Neural crest cell (in vitro differentiated cells): ENCODE results near the gene VSX1. TPM values are rescaled to one million over a fixed set of nuclear protein-coding genes. Genes with fewer than 3 reads are reported as not detected.
A peak's percentile ranks its signal among the peaks of the same experiment; 100 is the strongest.

Source experiments
- DNase-seq: peaks from one replicate; pipeline ENCODE4 v3.0.0; 2021; ENCODE audit warnings: low read depth, mixed read lengths, low spot score
- H3K27ac Mint-ChIP-seq: one replicate; pipeline ENCODE4 v1.8.0; 2021; ENCODE audit warnings: mild to moderate bottlenecking, mixed read lengths; ENCODE audit not compliant: unreplicated experiment
- H3K27me3 Mint-ChIP-seq: 2 replicates; pipeline ENCODE4 v1.8.0; 2021; ENCODE audit warnings: low read depth, mild to moderate bottlenecking, mixed read lengths
- H3K36me3 Mint-ChIP-seq: 2 replicates; pipeline ENCODE4 v1.8.0; 2021; ENCODE audit warnings: low read depth, mild to moderate bottlenecking, mixed read lengths
- H3K4me1 Mint-ChIP-seq: 2 replicates; pipeline ENCODE4 v1.8.0; 2021; ENCODE audit warnings: mixed read lengths
- H3K4me3 Mint-ChIP-seq: one replicate; pipeline ENCODE4 v1.8.0; 2021; ENCODE audit warnings: mild to moderate bottlenecking, mixed read lengths
- H3K9me3 Mint-ChIP-seq: 2 replicates; pipeline ENCODE4 v1.8.0; 2021; ENCODE audit warnings: mixed read lengths
- total RNA-seq: library from RNA; stranded (reverse); gene quantifications from 2 replicates; pipeline ENCODE4 v1.2.1, GENCODE V29; 2021
- TF ChIP-seq, protein P1 (sequence below): fragments of 200-600 bp; sonication (generic); conservative IDR thresholded peaks from 2 replicates; pipeline ENCODE4 v1.5.0; 2021; ENCODE audit warnings: antibody characterized with exemption, mild to moderate bottlenecking

Gene VSX1
- total RNA-seq, 1 donor from 2014 or later, result 4.2 TPM

DNA sequence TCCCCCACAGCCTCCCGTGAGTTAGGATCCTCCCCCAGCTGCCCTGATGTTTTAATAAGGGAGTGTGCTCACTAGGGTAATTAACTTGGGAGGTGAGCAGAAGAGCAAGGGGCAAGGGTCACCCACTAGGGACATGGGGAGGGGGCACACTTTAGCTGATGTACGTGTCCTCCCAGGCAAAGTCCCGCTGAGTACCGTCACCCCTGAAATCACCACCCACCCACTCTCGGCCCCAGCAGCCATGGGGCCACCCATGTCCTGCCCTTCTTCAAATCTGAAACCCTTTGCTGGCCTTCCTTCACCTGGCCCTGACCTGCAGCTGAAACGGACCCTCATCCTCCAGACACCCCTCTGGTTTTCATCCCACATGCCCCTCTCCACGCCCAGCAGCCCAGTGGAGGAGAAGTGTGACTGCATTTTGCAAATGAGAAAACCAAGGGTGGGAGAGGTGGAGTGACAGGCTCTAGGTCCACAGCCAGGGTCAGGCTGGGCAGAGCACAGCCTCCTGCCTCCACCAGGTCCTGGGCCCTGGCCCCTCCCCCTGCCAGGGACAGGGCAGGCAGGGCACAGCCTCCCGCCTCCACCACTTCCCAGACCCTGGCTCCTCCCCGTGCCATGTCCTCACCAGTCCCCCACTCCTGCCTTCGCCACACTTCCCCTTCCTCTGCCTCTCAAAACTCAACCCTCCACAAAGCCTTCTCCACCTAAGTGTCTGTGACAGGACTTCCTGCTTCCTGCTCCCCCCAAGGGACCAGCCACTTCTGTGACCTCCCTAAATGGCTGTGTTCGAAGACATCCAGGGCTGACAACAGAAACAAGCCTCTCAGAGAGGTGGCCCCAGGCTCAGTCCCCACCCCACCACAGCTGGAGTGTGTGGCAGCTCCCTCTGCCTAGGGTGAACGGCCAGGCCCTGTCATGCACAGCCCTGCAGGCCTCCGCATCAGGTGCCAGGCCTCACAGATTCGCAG lies 39.1 kb downstream of the VSX1 start:
- Mint-ChIP-seq H3K9me3 (no peaks in the 10 kb centered on the region), H3K36me3 (no peaks in the 10 kb centered on the region), H3K27me3 (no peaks in the 10 kb centered on the region), H3K27ac (peak overlapping the region; percentile 94), H3K4me3 (no peak overlapping the region), H3K4me1 (peaks cover 21% of the 10 kb centered on the region)
- TF ChIP-seq, protein P1, sequence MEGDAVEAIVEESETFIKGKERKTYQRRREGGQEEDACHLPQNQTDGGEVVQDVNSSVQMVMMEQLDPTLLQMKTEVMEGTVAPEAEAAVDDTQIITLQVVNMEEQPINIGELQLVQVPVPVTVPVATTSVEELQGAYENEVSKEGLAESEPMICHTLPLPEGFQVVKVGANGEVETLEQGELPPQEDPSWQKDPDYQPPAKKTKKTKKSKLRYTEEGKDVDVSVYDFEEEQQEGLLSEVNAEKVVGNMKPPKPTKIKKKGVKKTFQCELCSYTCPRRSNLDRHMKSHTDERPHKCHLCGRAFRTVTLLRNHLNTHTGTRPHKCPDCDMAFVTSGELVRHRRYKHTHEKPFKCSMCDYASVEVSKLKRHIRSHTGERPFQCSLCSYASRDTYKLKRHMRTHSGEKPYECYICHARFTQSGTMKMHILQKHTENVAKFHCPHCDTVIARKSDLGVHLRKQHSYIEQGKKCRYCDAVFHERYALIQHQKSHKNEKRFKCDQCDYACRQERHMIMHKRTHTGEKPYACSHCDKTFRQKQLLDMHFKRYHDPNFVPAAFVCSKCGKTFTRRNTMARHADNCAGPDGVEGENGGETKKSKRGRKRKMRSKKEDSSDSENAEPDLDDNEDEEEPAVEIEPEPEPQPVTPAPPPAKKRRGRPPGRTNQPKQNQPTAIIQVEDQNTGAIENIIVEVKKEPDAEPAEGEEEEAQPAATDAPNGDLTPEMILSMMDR, result no peak
- DNase-seq, result no peak

DNA sequence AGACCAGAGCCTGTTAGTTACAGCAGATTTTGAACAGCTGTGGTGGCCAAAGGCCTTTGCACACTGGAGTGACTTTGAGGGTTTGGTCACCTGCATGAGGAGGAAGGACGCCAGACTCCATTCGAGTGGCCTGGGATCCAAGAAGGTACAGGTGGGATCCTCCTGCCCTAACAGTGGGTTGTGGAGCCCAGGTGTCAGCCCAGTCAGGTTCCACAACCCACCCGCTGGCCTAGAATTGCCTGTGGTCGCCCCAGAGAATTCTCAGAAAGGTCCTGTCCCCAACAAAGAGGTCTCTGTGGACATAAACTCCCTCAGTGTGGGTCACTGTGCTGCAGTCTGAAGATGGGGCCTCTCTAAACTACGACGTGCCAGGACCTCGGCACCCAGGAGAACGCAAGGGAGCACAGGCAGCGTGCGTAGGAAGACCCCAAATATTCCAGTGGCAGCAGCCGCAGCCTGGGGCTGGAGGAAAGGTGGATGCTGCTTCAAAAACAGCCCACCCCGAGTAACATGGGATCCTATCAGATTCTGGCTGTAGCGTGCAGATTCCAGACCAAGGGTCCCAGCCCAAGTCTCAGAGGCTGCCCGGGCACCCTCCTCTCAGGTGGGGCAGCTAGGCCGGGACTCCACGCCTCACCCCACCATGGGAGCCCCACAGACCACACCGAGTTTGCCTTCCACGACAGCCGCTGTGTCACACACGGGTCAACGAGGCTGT lies 40.0 kb downstream of the VSX1 start:
- no peaks in the 10 kb centered on the region for H3K27me3 Mint-ChIP-seq
- H3K36me3 Mint-ChIP-seq, result no peaks in the 10 kb centered on the region
- TF ChIP-seq, protein P1, result no peak
- DNase-seq, result no peak
- H3K9me3 Mint-ChIP-seq, result no peaks in the 10 kb centered on the region
- H3K4me3 Mint-ChIP-seq, result no peak overlapping the region
- H3K4me1 Mint-ChIP-seq, result peaks cover 30% of the 10 kb centered on the region
- no peak overlapping the region for H3K27ac Mint-ChIP-seq

DNA sequence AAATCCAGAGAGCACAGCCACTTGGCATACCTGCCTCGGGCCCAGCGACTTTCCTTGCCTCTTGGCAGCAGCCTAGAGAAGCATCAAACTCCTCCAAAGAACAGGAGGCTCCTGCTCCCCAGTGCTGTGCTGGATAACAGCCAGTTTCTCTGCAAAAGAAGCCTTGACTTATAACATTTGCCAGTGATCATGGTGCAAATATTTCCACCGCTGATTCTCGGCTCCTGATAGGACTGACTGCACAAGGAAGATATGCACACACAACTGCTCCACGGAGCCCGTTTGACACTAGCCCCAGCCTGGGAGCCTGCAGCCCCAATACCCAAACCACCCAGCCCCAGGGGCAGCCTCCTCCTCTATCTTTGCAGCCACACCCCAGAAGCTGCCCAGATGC lies 41.5 kb downstream of the VSX1 start:
- no peaks in the 10 kb centered on the region for H3K9me3 Mint-ChIP-seq
- peaks cover 44% of the 10 kb centered on the region for H3K4me1 Mint-ChIP-seq
- TF ChIP-seq, protein P1, result no peak
- H3K27me3 Mint-ChIP-seq, result no peaks in the 10 kb centered on the region
- H3K36me3 Mint-ChIP-seq, result no peaks in the 10 kb centered on the region
- no peak for DNase-seq
- H3K4me3 Mint-ChIP-seq, result no peak overlapping the region
- H3K27ac Mint-ChIP-seq, result no peak overlapping the region

DNA sequence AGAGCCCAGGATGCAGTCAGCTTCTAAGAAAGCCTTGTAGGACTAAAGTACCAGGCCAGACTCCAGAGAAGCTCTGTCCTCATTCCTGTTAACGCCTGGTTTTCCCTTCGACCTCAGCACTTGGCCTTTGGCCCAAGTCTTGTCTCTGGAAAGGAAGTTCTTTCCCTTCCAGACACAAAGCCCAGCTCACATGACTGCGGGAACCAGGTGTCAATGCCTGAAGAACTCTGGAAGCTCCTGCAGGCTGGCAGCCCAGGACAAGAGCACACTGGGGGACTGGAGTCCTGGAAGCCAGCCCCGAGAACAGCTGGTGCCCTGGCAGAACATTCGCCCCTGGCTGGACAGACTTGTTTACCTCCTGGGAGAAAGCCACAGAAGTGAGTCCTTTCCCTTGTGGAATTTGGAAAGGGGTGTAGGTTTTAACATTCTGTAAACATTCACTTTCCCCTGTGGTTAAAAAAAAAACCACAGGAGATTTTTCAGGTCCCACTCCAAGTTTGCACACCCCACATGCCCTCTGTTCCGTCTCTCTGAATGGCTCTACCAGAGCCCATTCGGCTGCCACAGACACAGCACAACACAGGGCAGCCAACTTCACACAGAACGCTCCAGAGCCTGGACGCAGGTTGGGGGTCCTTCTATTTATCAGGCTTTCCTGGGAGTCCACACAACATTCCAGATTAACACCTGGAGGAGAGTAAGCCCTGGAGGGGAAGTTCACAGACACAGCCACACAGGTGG lies 42.1 kb downstream of the VSX1 start:
- H3K36me3 Mint-ChIP-seq, result no peaks in the 10 kb centered on the region
- TF ChIP-seq, protein P1, result no peak
- peaks cover 48% of the 10 kb centered on the region for H3K4me1 Mint-ChIP-seq
- no peaks in the 10 kb centered on the region for H3K9me3 Mint-ChIP-seq
- no peak overlapping the region for H3K27ac Mint-ChIP-seq
- DNase-seq, result no peak
- no peaks in the 10 kb centered on the region for H3K27me3 Mint-ChIP-seq
- no peak overlapping the region for H3K4me3 Mint-ChIP-seq

DNA sequence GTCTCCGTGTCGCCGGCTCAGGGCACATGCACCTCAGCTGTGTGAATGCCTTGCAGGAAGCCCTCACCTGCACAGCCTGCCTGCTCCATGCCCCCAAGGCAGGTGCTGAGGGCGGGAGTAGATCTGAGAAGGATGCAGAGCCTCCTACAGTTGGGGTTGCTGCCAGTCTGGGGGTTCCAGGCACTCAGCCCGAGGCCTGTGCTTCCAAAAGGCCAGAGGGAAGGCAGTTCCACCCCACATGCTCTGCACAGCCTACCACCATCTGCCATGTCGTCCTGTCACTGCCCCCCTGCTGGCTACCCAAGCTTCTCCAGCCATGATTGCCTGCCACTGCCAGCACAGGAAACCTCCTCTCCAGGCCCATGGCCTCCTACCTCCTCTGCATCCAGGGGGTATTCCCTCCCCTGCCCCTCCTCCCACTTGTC lies 43.3 kb downstream of the VSX1 start:
- Mint-ChIP-seq H3K36me3 (no peaks in the 10 kb centered on the region), H3K27ac (no peak overlapping the region), H3K4me3 (no peak overlapping the region), H3K9me3 (no peaks in the 10 kb centered on the region), H3K27me3 (no peaks in the 10 kb centered on the region), H3K4me1 (peaks cover 56% of the 10 kb centered on the region)
- no peak for DNase-seq
- TF ChIP-seq, protein P1, result no peak
